HG02973 (cell line): ENCODE results near the gene MUC20.
"Not testable (repeated sequence)": the region's sequence is repeated elsewhere in the genome, so short reads cannot be mapped to it uniquely, and the experiment has no call there.

Experiments
- ATAC-seq: cut with Tn5 transposase; IDR thresholded peaks from one replicate; pipeline ENCODE4 v1.9.1; 2021; ENCODE audit warnings: moderate library complexity; ENCODE audit not compliant: unreplicated experiment

Gene MUC20

GRCh38 chr3:195720831-195721506 is at the start of gene MUC20:
Gene MUC20, plus strand, starts transcription at chr3:195720978. Its CDS starts 30 bp downstream, at chr3:195721008.
- ATAC-seq: not testable (repeated sequence)

GRCh38 chr3:195671283-195671682 is 49.5 kb upstream of the MUC20 start:
- ATAC-seq: not testable (repeated sequence)

- ATAC-seq: not testable (repeated sequence)
Observed at GRCh38 chr3:195673711-195674110, 47.1 kb upstream of the MUC20 start.

GRCh38 chr3:195678391-195679015 is 42.3 kb upstream of the MUC20 start:
- not testable (repeated sequence) for ATAC-seq

- ATAC-seq: not testable (repeated sequence)
Observed at GRCh38 chr3:195680690-195681089, 40.1 kb upstream of the MUC20 start.

- ATAC-seq: not testable (repeated sequence)
Observed at GRCh38 chr3:195681458-195682103, 39.2 kb upstream of the MUC20 start.

- ATAC-seq: not testable (repeated sequence)
Observed at GRCh38 chr3:195682104-195682742, 38.6 kb upstream of the MUC20 start.

- ATAC-seq: not testable (repeated sequence)
Observed at GRCh38 chr3:195683722-195684526, 36.9 kb upstream of the MUC20 start.

- not testable (repeated sequence) for ATAC-seq
Observed at GRCh38 chr3:195684527-195685257, 36.1 kb upstream of the MUC20 start.

GRCh38 chr3:195686537-195687208 is 34.1 kb upstream of the MUC20 start:
- not testable (repeated sequence) for ATAC-seq

GRCh38 chr3:195687209-195687760 is 33.5 kb upstream of the MUC20 start:
- ATAC-seq: not testable (repeated sequence)

- not testable (repeated sequence) for ATAC-seq
Observed at GRCh38 chr3:195688471-195689183, 32.2 kb upstream of the MUC20 start.

GRCh38 chr3:195689184-195690070 is 31.4 kb upstream of the MUC20 start:
- ATAC-seq: not testable (repeated sequence)

GRCh38 chr3:195690951-195691350 is 29.8 kb upstream of the MUC20 start:
- ATAC-seq: no peak

- not testable (repeated sequence) for ATAC-seq
Observed at GRCh38 chr3:195691596-195692353, 29.0 kb upstream of the MUC20 start.

GRCh38 chr3:195692354-195692685 is 28.5 kb upstream of the MUC20 start:
- ATAC-seq: no peak
